Measurements from ENCODE around the gene HOXC4. TPM values are rescaled to one million over a fixed set of nuclear protein-coding genes. Genes with fewer than 3 reads are reported as not detected.

The HOXC4 gene
- total and polyA plus RNA-seq, 2 donors (not counting 1 experiment from before 2014, with no cell fraction given) = 0.17 TPM

DNA sequence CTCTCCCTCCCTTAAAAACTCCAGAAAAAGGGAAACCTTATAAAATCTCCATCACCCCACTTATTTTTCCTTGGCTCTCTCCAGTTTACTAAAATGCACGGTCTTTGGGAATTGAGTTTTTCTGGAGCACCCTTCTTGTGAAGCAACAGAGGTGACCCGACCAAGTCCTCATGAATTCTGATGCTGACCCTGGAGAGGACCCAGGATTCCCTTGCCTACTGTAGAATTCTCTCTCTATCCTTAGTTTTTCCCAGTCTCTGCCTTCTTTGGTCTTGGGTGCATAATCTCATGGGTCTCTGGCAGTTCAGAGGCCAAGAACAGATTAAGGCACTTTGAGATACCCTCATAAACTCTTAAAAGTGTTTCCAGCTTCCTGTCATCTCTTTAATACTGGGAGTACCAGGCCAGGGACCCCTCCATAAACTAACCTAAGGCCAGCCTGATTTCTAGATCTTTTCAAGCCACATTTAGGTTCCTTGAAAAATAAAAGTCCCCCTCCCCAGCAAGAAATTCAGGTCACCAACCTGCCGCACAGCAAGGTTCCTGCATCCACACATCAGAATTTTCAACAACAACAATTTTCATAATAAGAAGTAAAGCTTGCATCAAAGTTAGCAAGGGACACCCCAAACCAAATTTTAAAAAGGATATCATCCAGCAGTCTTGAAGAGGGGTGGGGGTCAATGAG lies 5.1 kb upstream of the HOXC4 start:
- Histone ChIP-seq H3K4me1 (ENCODE audit: control insufficient read depth, extremely low read depth, insufficient read depth, low read length) (no peaks in the 10 kb centered on the region), H3K27me3 (ENCODE audit: control insufficient read depth, insufficient read depth, low read length) (peaks cover 24% of the 10 kb centered on the region), H3K4me2 (ENCODE audit: extremely low read depth, insufficient read depth, low read length) (no peak overlapping the region), H3K36me3 (ENCODE audit: control insufficient read depth, insufficient read depth, low read length) (no peaks in the 10 kb centered on the region), H4K20me1 (ENCODE audit: control insufficient read depth, extremely low read depth, insufficient read depth, low read length) (no peaks in the 10 kb centered on the region), H2AFZ (ENCODE audit: low read length) (no peak overlapping the region), H3K4me3 (replicated peaks in 1 of 4; ENCODE audit: control extremely low read depth in 1 of 4, insufficient read depth in 1 of 4, low read depth in 3 of 4, low read length in 4 of 4) (no peak overlapping the region), H3K27ac (ENCODE audit: insufficient read depth, low read length) (no peak overlapping the region), H3K9me3 (ENCODE audit: control insufficient read depth, insufficient read depth, low read depth, low read length) (no peaks in the 10 kb centered on the region), H3K9ac (ENCODE audit: insufficient read depth, low read length) (no peak overlapping the region), H3K79me2 (ENCODE audit: control insufficient read depth, insufficient read depth, low read length) (no peaks in the 10 kb centered on the region)
- DNase-seq (ENCODE audit: low read depth in 2 of 2) = no peak
- TF ChIP-seq EZH2 (IDR thresholded peaks at IDR 0.05; ENCODE audit: low read length, missing control alignments) = no peak
- TF ChIP-seq, protein P1, sequence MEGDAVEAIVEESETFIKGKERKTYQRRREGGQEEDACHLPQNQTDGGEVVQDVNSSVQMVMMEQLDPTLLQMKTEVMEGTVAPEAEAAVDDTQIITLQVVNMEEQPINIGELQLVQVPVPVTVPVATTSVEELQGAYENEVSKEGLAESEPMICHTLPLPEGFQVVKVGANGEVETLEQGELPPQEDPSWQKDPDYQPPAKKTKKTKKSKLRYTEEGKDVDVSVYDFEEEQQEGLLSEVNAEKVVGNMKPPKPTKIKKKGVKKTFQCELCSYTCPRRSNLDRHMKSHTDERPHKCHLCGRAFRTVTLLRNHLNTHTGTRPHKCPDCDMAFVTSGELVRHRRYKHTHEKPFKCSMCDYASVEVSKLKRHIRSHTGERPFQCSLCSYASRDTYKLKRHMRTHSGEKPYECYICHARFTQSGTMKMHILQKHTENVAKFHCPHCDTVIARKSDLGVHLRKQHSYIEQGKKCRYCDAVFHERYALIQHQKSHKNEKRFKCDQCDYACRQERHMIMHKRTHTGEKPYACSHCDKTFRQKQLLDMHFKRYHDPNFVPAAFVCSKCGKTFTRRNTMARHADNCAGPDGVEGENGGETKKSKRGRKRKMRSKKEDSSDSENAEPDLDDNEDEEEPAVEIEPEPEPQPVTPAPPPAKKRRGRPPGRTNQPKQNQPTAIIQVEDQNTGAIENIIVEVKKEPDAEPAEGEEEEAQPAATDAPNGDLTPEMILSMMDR (conservative IDR thresholded peaks at IDR 0.05 in 1 of 2, IDR thresholded peaks at IDR 0.05 in 1 of 2; ENCODE audit: low read depth in 1 of 2, low read length in 2 of 2) = no peak

DNA sequence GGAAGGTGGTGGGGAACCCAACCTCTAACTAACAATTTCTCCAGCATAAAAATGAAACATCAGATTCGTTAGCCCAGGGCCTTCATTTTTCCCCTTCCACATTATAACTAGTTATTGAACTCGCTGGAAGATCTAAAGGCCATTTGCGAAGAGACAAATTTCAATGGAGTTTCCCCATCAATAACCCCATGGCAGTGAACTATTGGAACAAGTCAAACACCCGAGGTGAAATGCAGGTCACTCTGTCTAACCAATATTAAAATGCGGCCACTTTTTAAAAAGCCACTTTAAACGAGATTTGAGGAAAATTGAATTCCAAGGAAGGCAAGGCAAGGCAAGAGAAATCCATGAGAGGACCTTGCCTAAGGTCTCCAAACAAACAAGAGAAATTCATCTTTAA lies 4.5 kb upstream of the HOXC4 start:
- Histone ChIP-seq H3K4me3 (replicated peaks in 1 of 4; ENCODE audit: control extremely low read depth in 1 of 4, insufficient read depth in 1 of 4, low read depth in 3 of 4, low read length in 4 of 4) (no peak overlapping the region), H3K79me2 (ENCODE audit: control insufficient read depth, insufficient read depth, low read length) (no peaks in the 10 kb centered on the region), H3K36me3 (ENCODE audit: control insufficient read depth, insufficient read depth, low read length) (no peaks in the 10 kb centered on the region), H3K4me1 (ENCODE audit: control insufficient read depth, extremely low read depth, insufficient read depth, low read length) (no peaks in the 10 kb centered on the region), H3K27ac (ENCODE audit: insufficient read depth, low read length) (no peak overlapping the region), H2AFZ (ENCODE audit: low read length) (no peak overlapping the region), H3K9ac (ENCODE audit: insufficient read depth, low read length) (no peak overlapping the region), H3K27me3 (ENCODE audit: control insufficient read depth, insufficient read depth, low read length) (peaks cover 24% of the 10 kb centered on the region), H4K20me1 (ENCODE audit: control insufficient read depth, extremely low read depth, insufficient read depth, low read length) (no peaks in the 10 kb centered on the region), H3K4me2 (ENCODE audit: extremely low read depth, insufficient read depth, low read length) (no peak overlapping the region), H3K9me3 (ENCODE audit: control insufficient read depth, insufficient read depth, low read depth, low read length) (no peaks in the 10 kb centered on the region)
- no peak for DNase-seq (ENCODE audit: low read depth in 2 of 2)
- TF ChIP-seq, protein P1 (conservative IDR thresholded peaks at IDR 0.05 in 1 of 2, IDR thresholded peaks at IDR 0.05 in 1 of 2; ENCODE audit: low read depth in 1 of 2, low read length in 2 of 2) = no peak
- TF ChIP-seq EZH2 (IDR thresholded peaks at IDR 0.05; ENCODE audit: low read length, missing control alignments) = no peak

DNA sequence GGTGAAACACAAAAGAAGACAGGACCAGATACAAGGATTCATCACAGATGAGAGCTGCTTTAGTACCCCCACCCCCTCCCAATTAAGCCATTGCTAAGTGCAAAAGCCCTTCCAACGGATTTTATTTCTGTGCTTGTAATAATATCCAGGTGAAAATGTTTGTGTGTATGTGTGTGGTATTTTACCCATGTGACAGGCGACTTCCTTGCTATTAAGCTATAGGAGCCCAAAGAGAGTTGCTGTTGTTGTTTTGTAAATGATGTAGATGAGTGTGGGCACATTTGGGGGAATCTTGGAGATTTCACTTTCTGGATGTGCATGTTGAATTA lies 3.2 kb upstream of the HOXC4 start:
- Histone ChIP-seq H2AFZ (ENCODE audit: low read length) (no peak overlapping the region), H4K20me1 (ENCODE audit: control insufficient read depth, extremely low read depth, insufficient read depth, low read length) (no peaks in the 10 kb centered on the region), H3K79me2 (ENCODE audit: control insufficient read depth, insufficient read depth, low read length) (no peaks in the 10 kb centered on the region), H3K36me3 (ENCODE audit: control insufficient read depth, insufficient read depth, low read length) (no peaks in the 10 kb centered on the region), H3K9me3 (ENCODE audit: control insufficient read depth, insufficient read depth, low read depth, low read length) (no peaks in the 10 kb centered on the region), H3K4me3 (replicated peaks in 1 of 4; ENCODE audit: control extremely low read depth in 1 of 4, insufficient read depth in 1 of 4, low read depth in 3 of 4, low read length in 4 of 4) (no peak overlapping the region), H3K9ac (ENCODE audit: insufficient read depth, low read length) (no peak overlapping the region), H3K27me3 (ENCODE audit: control insufficient read depth, insufficient read depth, low read length) (peaks cover 19% of the 10 kb centered on the region), H3K4me2 (ENCODE audit: extremely low read depth, insufficient read depth, low read length) (no peak overlapping the region), H3K4me1 (ENCODE audit: control insufficient read depth, extremely low read depth, insufficient read depth, low read length) (no peaks in the 10 kb centered on the region), H3K27ac (ENCODE audit: insufficient read depth, low read length) (no peak overlapping the region)
- DNase-seq (ENCODE audit: low read depth in 2 of 2) = no peak
- no peak for TF ChIP-seq EZH2 (IDR thresholded peaks at IDR 0.05; ENCODE audit: low read length, missing control alignments)
- TF ChIP-seq, protein P1 (conservative IDR thresholded peaks at IDR 0.05 in 1 of 2, IDR thresholded peaks at IDR 0.05 in 1 of 2; ENCODE audit: low read depth in 1 of 2, low read length in 2 of 2) = no peak

All from fibroblast of lung (primary cell).